Sigmoid colon (tissue), 7 donors: ENCODE data around the gene AKR1C1. TPM values are rescaled to one million over a fixed set of nuclear protein-coding genes. Genes with fewer than 3 reads are reported as not detected.
"Not testable (repeated sequence)": the region's sequence is repeated elsewhere in the genome, so short reads cannot be mapped to it uniquely, and the experiment has no call there.

Source experiments
- DNase-seq: peaks from one replicate; pipeline ENCODE4 v3.0.0-alpha.2; 2019
- H3K27ac ChIP-seq, 4 donors: fragments of 200-600 bp; sonication (generic); one replicate each; pipeline ENCODE4 v1.5.1; 2016 to 2019; ENCODE audit warnings: mild to moderate bottlenecking in 1 of 4
- H3K27me3 ChIP-seq, 3 donors: fragments of 200-600 bp; sonication (generic); one replicate each; pipeline ENCODE4 v1.5.1; 2019; ENCODE audit warnings: mild to moderate bottlenecking in 1 of 3
- H3K36me3 ChIP-seq, 4 donors: fragments of 200-600 bp; sonication (generic); one replicate each; pipeline ENCODE4 v1.5.1; 2016 to 2019
- H3K4me1 ChIP-seq, 4 donors: fragments of 200-600 bp; sonication (generic); one replicate each; pipeline ENCODE4 v1.5.1; 2017 to 2019
- H3K4me3 ChIP-seq, 4 donors: fragments of 200-600 bp; sonication (generic); one replicate each; pipeline ENCODE4 v1.5.1; 2017 to 2019; ENCODE audit warnings: mild to moderate bottlenecking in 2 of 4, moderate library complexity in 1 of 4
- H3K9me3 ChIP-seq, 4 donors: fragments of 200-600 bp in 3 of 4; sonication (generic) in 3 of 4; one replicate each; pipeline versions ENCODE4 v1.5.1 to v1.6.1; 2013 to 2019
- CTCF ChIP-seq, 4 experiments: fragments of 450-650 bp in 3 of 4; fragments of 200-600 bp in 1 of 4; IDR thresholded peaks; one replicate each; pipeline ENCODE4 v1.5.1; 2016 to 2019; ENCODE audit warnings: antibody characterized with exemption in 4 of 4, mild to moderate bottlenecking in 3 of 4, moderate library complexity in 2 of 4
- EP300 ChIP-seq, 4 donors: sonication (generic); formaldehyde crosslinking; IDR thresholded peaks; one replicate each; pipeline ENCODE4 v1.6.1; 2017; ENCODE audit warnings: antibody characterized with exemption in 4 of 4
- POLR2A ChIP-seq, 2 donors: fragments of 450-650 bp; IDR thresholded peaks; one replicate each; pipeline ENCODE4 v1.6.1; 2016; ENCODE audit warnings: antibody characterized with exemption in 2 of 2, mild to moderate bottlenecking in 2 of 2, moderate library complexity in 2 of 2
- POLR2AphosphoS5 ChIP-seq, 4 donors: sonication (generic); formaldehyde crosslinking; IDR thresholded peaks; one replicate each; pipeline ENCODE4 v1.6.1; 2017; ENCODE audit warnings: antibody characterized with exemption in 4 of 4
- WGBS, 2 donors: extraction: QIAGEN DNeasy Blood & Tissue Kit; methylation state at CpG; one replicate each; pipeline ENCODE4 v1.1.7; 2013; 5-methylcytosine and 5-hydroxymethylcytosine counted together
- intact Hi-C: fragments of 100-400 bp; cut with DNase I; formaldehyde crosslinking; loops from one replicate; pipeline ENCODE4 v1.15.1; 2023
- polyA plus RNA-seq, 3 donors: library from polyadenylated mRNA; stranded (reverse); fragments of 200-250 nt; gene quantifications; one replicate each; pipeline ENCODE4 v1.2.3, GENCODE V29; 2013
- total RNA-seq, 4 donors: library from RNA; depleted of rRNA; stranded (reverse); fragments of >200 nt; gene quantifications; one replicate each; pipeline ENCODE4 v1.1.0, GENCODE V29; 2016
- donor health status: healthy with polysubstance abuse.
- donor health status: Bipolar disorder and iron deficiency.
- donor health status: healthy.

The AKR1C1 gene
- total and polyA plus RNA-seq, 7 donors: 6.0 to 36.7 (median 22.5) TPM

GRCh38 chr10:4984223-4984622, 21.0 kb downstream of the AKR1C1 start:
- no peak overlapping the region for H3K27ac ChIP-seq
- intact Hi-C loops: loop anchor here (5.0 kb wide), 1 partner anchor 132 kb away; no protein-coding TSS in a partner anchor

GRCh38 chr10:4984971-4985594, 21.9 kb downstream of the AKR1C1 start:
- TF ChIP-seq EP300 (IDR thresholded peaks at IDR 0.05): no peak
- TF ChIP-seq POLR2A (IDR thresholded peaks at IDR 0.05): no peak
- TF ChIP-seq CTCF (IDR thresholded peaks at IDR 0.05): peak in 1 of 4 experiments; percentile 15
- peak in 1 of 4 donors; percentile 59 for TF ChIP-seq POLR2AphosphoS5 (IDR thresholded peaks at IDR 0.05)
- Histone ChIP-seq H3K36me3 (no peaks in the 10 kb centered on the region), H3K27ac (peak overlapping the region in 3 of 4 donors; percentile 44 to 52 (median 50)), H3K27me3 (no peaks in the 10 kb centered on the region), H3K9me3 (no peaks in the 10 kb centered on the region), H3K4me1 (peaks cover 0 to 27% (median 15%) of the 10 kb centered on the region in 4 donors), H3K4me3 (no peak overlapping the region)
- intact Hi-C loops: loop anchor here (5.0 kb wide), 1 partner anchor 133 kb away; no protein-coding TSS in a partner anchor
- no peak for DNase-seq
- WGBS, 2 donors: 84 to 91% methylated on average over 7 of the region's 7 CpGs

More at GRCh38 chr10:4984223-4984622, 21.0 kb downstream of the AKR1C1 start:
- 96 to 98% methylated on average over 10 of the region's 10 CpGs for WGBS, 2 donors
- TF ChIP-seq POLR2AphosphoS5 (IDR thresholded peaks at IDR 0.05) (no peak), EP300 (IDR thresholded peaks at IDR 0.05) (no peak), CTCF (IDR thresholded peaks at IDR 0.05) (no peak), POLR2A (IDR thresholded peaks at IDR 0.05) (no peak)
- H3K4me3 ChIP-seq: no peak overlapping the region
- H3K4me1 ChIP-seq: peaks cover 0 to 27% (median 15%) of the 10 kb centered on the region in 4 donors
- no peaks in the 10 kb centered on the region for H3K27me3 ChIP-seq
- H3K36me3 ChIP-seq: no peaks in the 10 kb centered on the region
- no peaks in the 10 kb centered on the region for H3K9me3 ChIP-seq
- DNase-seq: no peak

GRCh38 chr10:4988000-4988641, 24.9 kb downstream of the AKR1C1 start:
- H3K9me3 ChIP-seq, intact Hi-C loops: not testable (repeated sequence)

GRCh38 chr10:4990217-4990616, 27.0 kb downstream of the AKR1C1 start:
- H3K36me3 ChIP-seq: peaks cover 0 to 4% (median 0%) of the 10 kb centered on the region in 4 donors
- H3K4me3 ChIP-seq: no peak overlapping the region
- DNase-seq: no peak
- intact Hi-C loops: no loop called here
- H3K27ac ChIP-seq: no peak overlapping the region
- H3K4me1 ChIP-seq: peaks cover 0 to 8% (median 4%) of the 10 kb centered on the region in 4 donors
- no peaks in the 10 kb centered on the region for H3K27me3 ChIP-seq
- WGBS, 2 donors: 93 to 96% methylated on average over 2 of the region's 2 CpGs
- TF ChIP-seq EP300 (IDR thresholded peaks at IDR 0.05) (no peak), POLR2A (IDR thresholded peaks at IDR 0.05) (no peak), POLR2AphosphoS5 (IDR thresholded peaks at IDR 0.05) (no peak), CTCF (IDR thresholded peaks at IDR 0.05) (no peak)
- H3K9me3 ChIP-seq: no peaks in the 10 kb centered on the region

More at GRCh38 chr10:4988000-4988641, 24.9 kb downstream of the AKR1C1 start:
- not testable (repeated sequence) for DNase-seq, H3K36me3 ChIP-seq, H3K27me3 ChIP-seq, H3K27ac ChIP-seq, H3K4me3 ChIP-seq
- WGBS, 2 donors: 92 to 97% methylated on average over 6 of the region's 6 CpGs
- peaks cover 0 to 15% (median 10%) of the 10 kb centered on the region in 4 donors for H3K4me1 ChIP-seq

GRCh38 chr10:4991463-4991862, 28.2 kb downstream of the AKR1C1 start:
- intact Hi-C loops, DNase-seq: not testable (repeated sequence)
- WGBS, 2 donors: 92 to 94% methylated on average over 3 of the region's 6 CpGs

GRCh38 chr10:4992564-4992963, 29.3 kb downstream of the AKR1C1 start:
- H3K9me3 ChIP-seq, H3K4me1 ChIP-seq, DNase-seq, H3K27me3 ChIP-seq, H3K4me3 ChIP-seq, H3K27ac ChIP-seq, H3K36me3 ChIP-seq, intact Hi-C loops: not testable (repeated sequence)
- 94% methylated on average over 10 of the region's 10 CpGs for WGBS, 2 donors

More at GRCh38 chr10:4991463-4991862, 28.2 kb downstream of the AKR1C1 start:
- not testable (repeated sequence) for H3K9me3 ChIP-seq, H3K27me3 ChIP-seq, H3K36me3 ChIP-seq, H3K4me3 ChIP-seq, H3K27ac ChIP-seq, H3K4me1 ChIP-seq

GRCh38 chr10:4994260-4994659, 31.0 kb downstream of the AKR1C1 start:
- H3K27ac ChIP-seq, H3K4me1 ChIP-seq, H3K4me3 ChIP-seq, H3K9me3 ChIP-seq, H3K27me3 ChIP-seq, intact Hi-C loops, H3K36me3 ChIP-seq, DNase-seq: not testable (repeated sequence)
